Right cardiac atrium (tissue), 5 donors: Measurements from ENCODE around the gene ZNF544. TPM values are rescaled to one million over a fixed set of nuclear protein-coding genes. Genes with fewer than 3 reads are reported as not detected.

Experiments used
- ATAC-seq, 2 donors: fragments of 200-7000 bp; cut with Tn5 transposase; one replicate each; pipeline versions ENCODE4 v1.8.0 to v1.9.1; 2020; ENCODE audit warnings: moderate library complexity in 2 of 2, mild to moderate bottlenecking in 1 of 2
- DNase-seq, 3 donors: peaks; one replicate each; pipeline ENCODE4 v3.0.0-alpha.2; 2020
- H3K27ac ChIP-seq: one replicate; pipeline ENCODE4 v1.5.1; 2013; ENCODE audit warnings: mild to moderate bottlenecking, low read length, control low read depth, moderate library complexity
- H3K27me3 ChIP-seq: one replicate; pipeline ENCODE4 v1.6.1; 2013; ENCODE audit not compliant: control insufficient read depth, insufficient read depth
- H3K4me1 ChIP-seq: one replicate; pipeline ENCODE4 v1.6.1; 2013; ENCODE audit warnings: low read length; ENCODE audit not compliant: control insufficient read depth, insufficient read depth
- H3K4me3 ChIP-seq: one replicate; pipeline ENCODE4 v1.5.1; 2013; ENCODE audit warnings: low read length, control low read depth
- H3K9me3 ChIP-seq: one replicate; pipeline ENCODE4 v1.6.1; 2013; ENCODE audit warnings: low read length; ENCODE audit not compliant: control insufficient read depth
- WGBS: extraction: QIAGEN DNeasy Blood & Tissue Kit; methylation state at CpG from one replicate; pipeline ENCODE4 v1.1.7; 2013; 5-methylcytosine and 5-hydroxymethylcytosine counted together
- intact Hi-C, 4 donors: fragments of 100-400 bp; cut with DNase I; formaldehyde crosslinking; loops; one replicate each; pipeline versions ENCODE4 v1.11.0 to v1.14.0; 2022 to 2023
- polyA plus RNA-seq: library from polyadenylated mRNA; stranded (reverse); fragments of 200-250 nt; gene quantifications from one replicate; pipeline ENCODE4 v1.2.3, GENCODE V29; 2013
- total RNA-seq, 4 donors: library from RNA; stranded (reverse); fragmentation: NEBNext Ultra II Directional; extraction: Animal tissue kit (Norgen Biotek cat#: 25700); gene quantifications; one replicate each; pipeline ENCODE4 v1.2.1, GENCODE V29; 2021
- donor health status: healthy with polysubstance abuse.
- donor health status: DM: no; HTN: yes; CAD: no.
- donor health status: DM: no; HTN: no; CAD: no.
- donor health status: DM: no; HTN: yes; CAD: no; lungs with severe emphysema.
- donor health status: DM: yes; HTN: yes; CAD: no.

ZNF544 gene
- total and polyA plus RNA-seq, 5 donors: 23.7 to 29.5 (median 27.1) TPM

- DNase-seq (no peak), ATAC-seq (no peak)
- Histone ChIP-seq H3K27me3 (no peaks in the 10 kb centered on the region), H3K4me3 (no peak overlapping the region), H3K9me3 (peaks cover 66% of the 10 kb centered on the region), H3K4me1 (no peaks in the 10 kb centered on the region), H3K27ac (no peak overlapping the region)
- WGBS: 98% methylated on average over 17 of the region's 17 CpGs
- intact Hi-C loops: no loop called here
These were observed 16.2 kb upstream of the ZNF544 start for GRCh38 chr19:58212336-58213074.

- ATAC-seq (no peak), DNase-seq (no peak)
- Histone ChIP-seq H3K27me3 (no peaks in the 10 kb centered on the region), H3K27ac (no peak overlapping the region), H3K4me3 (no peak overlapping the region), H3K4me1 (no peaks in the 10 kb centered on the region), H3K9me3 (peaks cover 61% of the 10 kb centered on the region)
- intact Hi-C loops: no loop called here
- 98% methylated on average over 1 of the region's 1 CpG for WGBS
These were observed 15.7 kb upstream of the ZNF544 start for GRCh38 chr19:58213075-58213369.

- WGBS: 42% methylated on average over 34 of the region's 34 CpGs
- Histone ChIP-seq H3K4me1 (no peaks in the 10 kb centered on the region), H3K4me3 (no peak overlapping the region), H3K27me3 (no peaks in the 10 kb centered on the region), H3K27ac (no peak overlapping the region), H3K9me3 (peaks cover 29% of the 10 kb centered on the region)
- ATAC-seq: no peak
- no peak for DNase-seq
- intact Hi-C loops: no loop called here
These were observed 11.6 kb upstream of the ZNF544 start for GRCh38 chr19:58217069-58217481.

DNA sequence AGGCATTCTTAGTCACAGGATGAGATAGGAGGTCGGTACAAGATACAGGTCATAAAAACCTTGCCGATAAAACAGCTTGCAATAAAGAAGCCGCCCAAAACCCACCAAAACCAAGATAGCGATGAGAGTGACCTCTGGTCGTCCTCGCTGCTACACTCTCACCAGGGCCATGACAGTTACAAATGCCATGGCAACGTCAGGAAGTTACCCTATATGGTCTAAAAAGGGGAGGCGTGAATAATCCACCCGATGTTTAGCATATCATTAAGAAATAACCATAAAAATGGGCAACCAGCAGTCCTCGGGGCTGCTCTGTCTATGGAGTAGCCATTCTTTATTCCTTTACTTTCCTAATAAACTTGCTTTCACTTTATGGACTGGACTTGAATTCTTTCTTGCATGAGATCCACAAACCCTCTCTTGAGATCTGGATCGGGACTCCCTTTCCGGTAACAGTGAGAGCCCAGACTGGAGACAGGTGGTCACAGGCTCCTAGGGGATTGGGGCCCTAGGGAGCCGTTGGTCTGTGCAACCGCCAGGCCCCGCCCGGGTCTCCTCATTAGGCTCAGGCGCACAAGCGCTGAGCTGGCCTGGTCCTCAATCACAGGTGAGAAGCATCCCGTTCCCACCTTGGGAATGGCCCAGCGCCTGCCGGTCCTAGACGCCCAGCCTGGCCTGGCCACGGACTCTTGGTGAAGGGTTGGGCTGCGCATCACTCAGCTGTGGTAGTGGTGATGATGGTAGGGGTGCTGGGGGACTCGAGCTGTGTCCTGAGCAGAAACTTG is 10.9 kb upstream of the ZNF544 start:
- no peak overlapping the region for H3K27ac ChIP-seq
- intact Hi-C loops: no loop called here
- no peaks in the 10 kb centered on the region for H3K27me3 ChIP-seq
- DNase-seq (no peak), ATAC-seq (no peak)
- H3K4me1 ChIP-seq: no peaks in the 10 kb centered on the region
- no peak overlapping the region for H3K4me3 ChIP-seq
- H3K9me3 ChIP-seq: peaks cover 22% of the 10 kb centered on the region
- whole genome bisulfite sequencing: 95% methylated on average over 25 of the region's 25 CpGs

DNA sequence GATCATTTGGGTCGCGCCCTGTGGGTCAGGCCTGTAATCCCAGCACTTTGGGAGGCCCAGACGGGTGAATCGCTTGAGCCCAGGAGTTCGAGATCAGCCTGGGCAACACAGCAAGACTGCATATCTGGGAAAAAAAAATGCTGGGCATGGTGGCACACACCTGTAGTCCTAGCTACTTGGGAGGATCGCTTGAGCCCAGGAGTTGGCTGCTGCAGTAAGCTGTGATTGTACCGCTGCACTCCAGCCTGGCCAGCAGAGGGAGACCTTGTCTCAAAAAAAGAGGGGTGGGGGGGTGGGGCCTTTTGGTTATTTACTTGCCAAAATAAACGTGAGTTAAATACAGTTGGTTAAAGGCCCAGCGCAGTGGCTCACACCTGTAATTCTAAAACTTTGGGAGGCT is 9.8 kb upstream of the ZNF544 start:
- no peaks in the 10 kb centered on the region for H3K4me1 ChIP-seq
- DNase-seq (no peak), ATAC-seq (no peak)
- intact Hi-C loops: no loop called here
- H3K27me3 ChIP-seq: no peaks in the 10 kb centered on the region
- H3K27ac ChIP-seq: no peak overlapping the region
- 44% methylated on average over 9 of the region's 9 CpGs for WGBS
- H3K9me3 ChIP-seq: peaks cover 15% of the 10 kb centered on the region
- H3K4me3 ChIP-seq: no peak overlapping the region

DNA sequence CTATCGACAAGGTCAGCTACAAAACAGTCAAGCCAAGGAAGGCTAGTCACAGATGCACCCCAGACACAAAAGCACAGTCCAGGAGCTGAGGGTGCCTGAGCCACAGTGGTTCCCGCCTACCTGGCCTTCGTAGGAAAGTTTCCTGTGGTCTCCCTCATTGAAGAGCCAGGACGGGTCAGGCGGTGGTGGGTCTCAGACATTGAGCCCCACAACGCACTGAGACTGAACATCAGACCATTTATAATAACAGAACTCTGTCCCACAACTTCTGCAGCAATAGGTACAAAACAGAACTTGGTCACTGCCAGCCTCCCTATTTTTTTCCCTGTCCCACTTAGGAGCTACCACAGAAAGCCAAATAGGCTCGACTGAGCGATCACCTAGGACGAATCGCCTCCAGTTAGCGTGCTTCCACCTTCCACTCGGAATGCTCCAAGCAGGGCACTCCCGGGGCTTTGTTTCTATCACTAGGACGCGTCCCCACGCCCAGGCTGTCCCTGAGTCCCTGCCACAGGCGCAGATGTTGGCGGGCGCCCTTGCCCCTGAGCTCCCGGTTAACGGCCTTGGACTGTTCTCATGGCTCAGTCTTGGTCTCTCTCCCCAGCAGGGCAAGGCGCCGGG is 640 bp upstream of the ZNF544 start:
- H3K9me3 ChIP-seq: no peaks in the 10 kb centered on the region
- H3K4me1 ChIP-seq: peaks cover 4% of the 10 kb centered on the region
- intact Hi-C loops: no loop called here
- peak overlapping the region; percentile 72 for H3K4me3 ChIP-seq
- H3K27ac ChIP-seq: peak overlapping the region; percentile 72
- H3K27me3 ChIP-seq: no peaks in the 10 kb centered on the region
- 6% methylated on average over 23 of the region's 23 CpGs for WGBS
- no peak for ATAC-seq
- DNase-seq: no peak

DNA sequence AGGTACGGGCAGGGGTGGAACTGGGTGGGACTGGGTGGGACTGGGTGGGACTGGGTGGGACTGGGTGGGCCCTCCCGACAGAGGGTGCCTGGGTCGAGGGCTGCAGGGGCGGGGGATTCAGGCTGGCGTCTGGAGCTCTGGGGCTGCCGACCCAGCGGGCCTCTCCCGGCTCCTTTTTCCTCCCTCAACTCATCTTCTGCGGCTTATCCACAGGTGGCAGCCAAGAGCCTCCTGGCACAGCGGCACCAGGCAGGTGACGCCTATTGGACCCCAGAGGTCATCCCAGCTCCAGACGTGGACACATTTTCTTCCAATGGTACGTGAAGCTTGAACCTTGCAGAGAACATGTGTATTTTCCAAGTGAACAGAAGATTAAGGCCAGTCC is 533 bp downstream of the ZNF544 start:
- ATAC-seq: peak; percentile 22 to 37
- peaks cover under 1% of the 10 kb centered on the region for H3K9me3 ChIP-seq
- no peak for DNase-seq

GRCh38 chr19:58237324-58237723 is 8.6 kb downstream of the ZNF544 start:
- no peak overlapping the region for H3K27ac ChIP-seq
- ATAC-seq (no peak), DNase-seq (no peak)
- no peaks in the 10 kb centered on the region for H3K4me1 ChIP-seq
- no peaks in the 10 kb centered on the region for H3K27me3 ChIP-seq
- intact Hi-C loops: no loop called here
- no peak overlapping the region for H3K4me3 ChIP-seq
- H3K9me3 ChIP-seq: peaks cover 11% of the 10 kb centered on the region
- WGBS: over 99% methylated on average over 10 of the region's 10 CpGs

More for the DNA sequence above, 533 bp downstream of the ZNF544 start:
- Histone ChIP-seq H3K27me3 (no peaks in the 10 kb centered on the region), H3K4me3 (peak overlapping the region; percentile 72), H3K4me1 (peaks cover 4% of the 10 kb centered on the region), H3K27ac (peak overlapping the region; percentile 61)
- 11% methylated on average over 13 of the region's 13 CpGs for WGBS
- intact Hi-C loops: no loop called here

- 96% methylated on average over 6 of the region's 6 CpGs for WGBS
- Histone ChIP-seq H3K9me3 (peaks cover 36% of the 10 kb centered on the region), H3K4me1 (no peaks in the 10 kb centered on the region), H3K27me3 (no peaks in the 10 kb centered on the region), H3K4me3 (no peak overlapping the region), H3K27ac (no peak overlapping the region)
- no peak for DNase-seq
- intact Hi-C loops: no loop called here
- ATAC-seq: no peak
These were observed 14.6 kb downstream of the ZNF544 start for GRCh38 chr19:58243351-58243750.

GRCh38 chr19:58248886-58249285 is 20.2 kb downstream of the ZNF544 start:
- Histone ChIP-seq H3K9me3 (peaks cover 46% of the 10 kb centered on the region), H3K27ac (no peak overlapping the region), H3K4me1 (no peaks in the 10 kb centered on the region), H3K27me3 (no peaks in the 10 kb centered on the region), H3K4me3 (no peak overlapping the region)
- no peak for DNase-seq
- over 99% methylated on average over 3 of the region's 3 CpGs for WGBS
- intact Hi-C loops: no loop called here
- ATAC-seq: no peak

DNA sequence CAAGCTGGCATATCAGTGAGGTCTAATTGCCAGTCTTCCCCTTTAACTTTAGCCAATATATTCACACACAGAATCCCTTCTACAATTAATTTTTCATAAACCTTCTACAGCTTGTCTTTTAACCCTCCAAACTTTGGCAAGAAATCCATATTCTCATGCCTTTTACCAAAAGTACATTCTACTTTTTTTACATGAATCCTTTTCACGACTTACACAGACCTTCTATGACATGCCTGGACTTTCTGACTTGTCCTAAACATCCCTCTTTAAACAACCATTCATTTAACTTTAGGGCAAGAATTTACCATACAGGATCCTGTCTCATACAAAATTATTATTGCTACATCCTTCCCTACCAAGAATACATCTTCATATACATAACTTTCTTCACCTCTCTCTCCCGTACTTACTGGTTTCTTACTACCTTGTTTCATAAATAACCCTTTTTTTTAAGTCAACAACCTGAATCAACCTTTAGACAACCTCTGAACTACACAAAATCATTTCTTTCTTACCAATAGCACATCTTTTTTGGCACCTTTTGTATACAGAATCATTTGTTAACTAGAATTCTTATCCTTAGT is 23.5 kb downstream of the ZNF544 start:
- ATAC-seq (no peak), DNase-seq (no peak)
- no peak overlapping the region for H3K4me3 ChIP-seq
- 99% methylated on average over 2 of the region's 2 CpGs for WGBS
- intact Hi-C loops: no loop called here
- H3K9me3 ChIP-seq: peaks cover 43% of the 10 kb centered on the region
- no peak overlapping the region for H3K27ac ChIP-seq
- H3K4me1 ChIP-seq: no peaks in the 10 kb centered on the region
- H3K27me3 ChIP-seq: no peaks in the 10 kb centered on the region
